ENCODE results near the gene CAPN14. TPM values are rescaled to one million over a fixed set of nuclear protein-coding genes. Genes with fewer than 3 reads are reported as not detected.

CAPN14 gene
- total RNA-seq, 2 experiments from 2014 or later = 0.59 to 0.69 TPM

GRCh38 chr2:31260870-31261269 lies 43.6 kb upstream of the CAPN14 start:
- DNase-seq = no peak
- ChIA-PET CTCF (interaction anchor here (0.5 kb wide), 1 partner anchor 227 kb away, joined by 3 read pairs; no protein-coding TSS in a partner anchor), POLR2A (no interaction called here)
- no peaks in the 10 kb centered on the region for H3K9me3 Mint-ChIP-seq
- H3K27me3 Mint-ChIP-seq = no peaks in the 10 kb centered on the region
- intact Hi-C loops (cut with micrococcal nuclease) = no loop called here
- ATAC-seq = no peak
- H3K27ac Mint-ChIP-seq = no peak overlapping the region
- TF ChIP-seq, protein P1, sequence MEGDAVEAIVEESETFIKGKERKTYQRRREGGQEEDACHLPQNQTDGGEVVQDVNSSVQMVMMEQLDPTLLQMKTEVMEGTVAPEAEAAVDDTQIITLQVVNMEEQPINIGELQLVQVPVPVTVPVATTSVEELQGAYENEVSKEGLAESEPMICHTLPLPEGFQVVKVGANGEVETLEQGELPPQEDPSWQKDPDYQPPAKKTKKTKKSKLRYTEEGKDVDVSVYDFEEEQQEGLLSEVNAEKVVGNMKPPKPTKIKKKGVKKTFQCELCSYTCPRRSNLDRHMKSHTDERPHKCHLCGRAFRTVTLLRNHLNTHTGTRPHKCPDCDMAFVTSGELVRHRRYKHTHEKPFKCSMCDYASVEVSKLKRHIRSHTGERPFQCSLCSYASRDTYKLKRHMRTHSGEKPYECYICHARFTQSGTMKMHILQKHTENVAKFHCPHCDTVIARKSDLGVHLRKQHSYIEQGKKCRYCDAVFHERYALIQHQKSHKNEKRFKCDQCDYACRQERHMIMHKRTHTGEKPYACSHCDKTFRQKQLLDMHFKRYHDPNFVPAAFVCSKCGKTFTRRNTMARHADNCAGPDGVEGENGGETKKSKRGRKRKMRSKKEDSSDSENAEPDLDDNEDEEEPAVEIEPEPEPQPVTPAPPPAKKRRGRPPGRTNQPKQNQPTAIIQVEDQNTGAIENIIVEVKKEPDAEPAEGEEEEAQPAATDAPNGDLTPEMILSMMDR (IDR thresholded peaks at IDR 0.05) = no peak
- no peaks in the 10 kb centered on the region for H3K36me3 Mint-ChIP-seq (ENCODE audit: low read depth)
- H3K4me1 Mint-ChIP-seq (ENCODE audit: low read depth) = no peaks in the 10 kb centered on the region
- no peak overlapping the region for H3K4me3 Mint-ChIP-seq

- no peaks in the 10 kb centered on the region for H3K4me1 Mint-ChIP-seq (ENCODE audit: low read depth)
- H3K27me3 Mint-ChIP-seq = no peaks in the 10 kb centered on the region
- no peaks in the 10 kb centered on the region for H3K9me3 Mint-ChIP-seq
- intact Hi-C loops (cut with micrococcal nuclease) = no loop called here
- POLR2A ChIA-PET = no interaction called here
- H3K27ac Mint-ChIP-seq = no peak overlapping the region
- H3K4me3 Mint-ChIP-seq = no peak overlapping the region
- no peak for ATAC-seq
- TF ChIP-seq, protein P1 (IDR thresholded peaks at IDR 0.05) = no peak
- H3K36me3 Mint-ChIP-seq (ENCODE audit: low read depth) = no peaks in the 10 kb centered on the region
- no peak for DNase-seq
- CTCF ChIA-PET = interaction anchor here (0.9 kb wide), 1 partner anchor 26 kb away, joined by 3 read pairs; the partner anchor contains the start of gene EHD3
Measured at GRCh38 chr2:31259075-31259474, 41.8 kb upstream of the CAPN14 start.

DNA sequence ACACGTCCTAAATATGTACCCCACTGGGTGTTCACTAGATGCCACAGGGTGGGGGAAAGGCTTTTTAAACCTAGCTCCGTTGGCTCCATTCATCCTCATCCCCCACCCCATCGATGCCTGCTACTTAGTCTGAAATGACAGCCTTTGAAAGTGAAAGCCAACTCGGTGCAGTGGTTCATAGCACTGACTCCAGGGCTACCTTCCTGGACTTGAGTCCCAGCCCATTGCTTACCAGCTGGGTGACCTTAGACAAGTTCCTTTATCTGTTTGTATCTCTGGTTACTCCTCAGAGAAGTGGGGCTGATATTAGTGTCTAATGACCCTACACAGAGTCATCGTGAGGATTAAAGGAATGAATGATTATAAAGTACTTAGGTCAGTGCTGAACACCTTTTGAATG lies 41.0 kb upstream of the CAPN14 start:
- Mint-ChIP-seq H3K4me3 (no peak overlapping the region), H3K4me1 (ENCODE audit: low read depth) (no peaks in the 10 kb centered on the region), H3K9me3 (no peaks in the 10 kb centered on the region), H3K36me3 (ENCODE audit: low read depth) (no peaks in the 10 kb centered on the region), H3K27ac (no peak overlapping the region), H3K27me3 (no peaks in the 10 kb centered on the region)
- intact Hi-C loops (cut with micrococcal nuclease) = no loop called here
- DNase-seq = no peak
- ATAC-seq = no peak
- ChIA-PET POLR2A (no interaction called here), CTCF (interaction anchor here (0.9 to 1.5 kb wide), 3 partner anchors 25 to 547 kb away, joined by 3 to 5 read pairs (median 3); partner anchors contain the start of gene EHD3)
- TF ChIP-seq, protein P1 (IDR thresholded peaks at IDR 0.05) = no peak

DNA sequence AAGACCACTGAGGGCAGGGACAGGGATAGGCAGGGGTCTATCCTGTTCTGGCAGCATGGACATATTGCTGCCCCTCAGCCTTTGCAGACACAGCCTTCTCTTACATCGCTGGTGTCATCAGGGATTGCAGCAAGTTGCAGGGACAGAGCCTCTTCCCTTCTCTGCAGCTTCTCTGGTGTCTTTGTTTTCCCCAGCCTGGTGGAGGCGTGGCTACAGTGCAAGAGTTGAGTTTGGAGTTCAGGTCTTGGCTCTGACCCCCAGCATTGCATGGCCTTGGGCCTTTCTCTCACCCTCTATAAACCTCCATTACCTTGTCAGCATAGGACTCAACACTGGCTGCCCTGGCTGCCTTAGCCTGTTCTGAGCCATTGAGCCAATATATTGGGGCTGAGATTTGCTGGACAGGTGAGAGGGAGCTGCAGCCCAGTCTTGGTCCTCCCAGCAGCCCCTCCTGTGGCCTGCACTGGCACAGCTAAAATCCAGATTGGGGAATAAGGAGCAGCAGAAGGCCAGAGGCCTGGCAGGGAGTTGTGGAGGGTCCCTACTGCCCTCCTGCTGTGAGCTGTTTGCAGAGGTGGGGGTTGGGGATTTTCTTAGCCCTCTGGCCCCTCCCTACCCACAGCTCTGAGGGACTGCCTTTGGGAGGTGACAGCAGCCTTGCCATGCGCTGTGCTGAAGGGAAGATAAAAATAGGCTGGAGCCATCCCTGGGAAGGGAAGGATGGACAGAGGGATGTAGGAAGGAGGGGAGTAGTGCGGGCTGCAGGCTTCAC lies 39.5 kb upstream of the CAPN14 start:
- Mint-ChIP-seq H3K36me3 (ENCODE audit: low read depth) (no peaks in the 10 kb centered on the region), H3K4me3 (no peak overlapping the region), H3K27ac (no peak overlapping the region), H3K9me3 (no peaks in the 10 kb centered on the region), H3K4me1 (ENCODE audit: low read depth) (no peaks in the 10 kb centered on the region), H3K27me3 (no peaks in the 10 kb centered on the region)
- DNase-seq = no peak
- intact Hi-C loops (cut with micrococcal nuclease) = no loop called here
- TF ChIP-seq, protein P1 (IDR thresholded peaks at IDR 0.05) = no peak
- ChIA-PET CTCF (interaction anchor here (1.5 kb wide), 1 partner anchor 546 kb away, joined by 3 read pairs; no protein-coding TSS in a partner anchor), POLR2A (no interaction called here)
- no peak for ATAC-seq

DNA sequence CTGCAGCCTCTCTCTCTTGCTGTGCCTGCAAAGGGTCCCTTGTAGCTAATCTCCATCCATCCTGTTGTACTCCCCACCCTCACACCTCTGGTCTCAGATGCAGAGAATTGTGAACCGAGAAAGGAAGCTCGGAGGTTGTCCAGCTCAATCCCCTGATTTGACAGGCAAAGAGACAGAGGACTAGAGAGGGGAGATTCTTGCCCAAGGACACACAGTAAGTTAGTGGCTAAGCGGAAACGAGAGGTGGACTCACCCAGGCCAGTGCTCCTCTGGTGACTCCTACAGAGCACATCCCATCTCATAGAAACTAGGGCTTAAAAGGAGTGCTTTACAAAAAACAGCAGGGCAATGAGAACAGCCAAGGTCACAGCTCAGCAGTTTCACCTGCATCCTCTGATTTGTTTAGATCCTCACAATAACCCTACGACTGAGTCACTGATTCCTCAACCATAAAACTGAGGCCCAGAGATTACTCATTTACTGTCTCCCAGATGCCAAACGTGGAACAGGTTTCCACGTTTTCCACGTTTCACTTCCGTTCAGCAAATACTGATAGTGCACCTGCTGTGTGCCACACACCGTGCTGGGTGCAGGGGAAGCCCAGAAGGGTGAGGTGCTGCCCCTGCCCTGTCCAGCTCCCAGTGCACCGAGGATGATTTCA lies 38.7 kb upstream of the CAPN14 start:
- no peak overlapping the region for H3K4me3 Mint-ChIP-seq
- no peak overlapping the region for H3K27ac Mint-ChIP-seq
- ATAC-seq (no peak), DNase-seq (no peak)
- no peaks in the 10 kb centered on the region for H3K36me3 Mint-ChIP-seq (ENCODE audit: low read depth)
- ChIA-PET CTCF (no interaction called here), POLR2A (no interaction called here)
- intact Hi-C loops (cut with micrococcal nuclease) = no loop called here
- no peaks in the 10 kb centered on the region for H3K27me3 Mint-ChIP-seq
- H3K4me1 Mint-ChIP-seq (ENCODE audit: low read depth) = no peaks in the 10 kb centered on the region
- TF ChIP-seq, protein P1 (IDR thresholded peaks at IDR 0.05) = no peak
- H3K9me3 Mint-ChIP-seq = no peaks in the 10 kb centered on the region

Data from activated CD8-positive, alpha-beta T cell treated with anti-CD3 and anti-CD28 coated beads for 36 hours (primary cell).